CD4-positive, alpha-beta T cell treated with Interferon alpha-2 for 1 hour (primary cell): Measurements from ENCODE around the gene ESRRG.

Source experiments
- DNase-seq, 2 donors: peaks; one replicate each; pipeline ENCODE4 v3.0.0-alpha.2; 2020 to 2022

The ESRRG gene

GRCh38 chr1:216626394-216627067 lies 96.7 kb downstream of the ESRRG start:
- DNase-seq: no peak

- DNase-seq: no peak
Observed at GRCh38 chr1:216621536-216621935, 101.7 kb downstream of the ESRRG start.

- no peak for DNase-seq
Observed at GRCh38 chr1:216617081-216617875, 106.0 kb downstream of the ESRRG start.

GRCh38 chr1:216616425-216616824 lies 106.8 kb downstream of the ESRRG start:
- no peak for DNase-seq

GRCh38 chr1:216614011-216614934 lies 109.0 kb downstream of the ESRRG start:
- no peak for DNase-seq

- no peak for DNase-seq
Observed at GRCh38 chr1:216612291-216612690, 110.9 kb downstream of the ESRRG start.

GRCh38 chr1:216607067-216607697 lies 116.0 kb downstream of the ESRRG start:
- no peak for DNase-seq

GRCh38 chr1:216606047-216606637 lies 117.1 kb downstream of the ESRRG start:
- no peak for DNase-seq

- DNase-seq: no peak
Observed at GRCh38 chr1:216604771-216605170, 118.5 kb downstream of the ESRRG start.

GRCh38 chr1:216600730-216601609 lies 122.3 kb downstream of the ESRRG start:
- DNase-seq: no peak

GRCh38 chr1:216599851-216600250 lies 123.4 kb downstream of the ESRRG start:
- DNase-seq: no peak

GRCh38 chr1:216598448-216598847 lies 124.8 kb downstream of the ESRRG start:
- no peak for DNase-seq

- no peak for DNase-seq
Observed at GRCh38 chr1:216596281-216596862, 126.9 kb downstream of the ESRRG start.

- no peak for DNase-seq
Observed at GRCh38 chr1:216587715-216588114, 135.5 kb downstream of the ESRRG start.

- no peak for DNase-seq
Observed at GRCh38 chr1:216582151-216582550, 141.1 kb downstream of the ESRRG start.

- no peak for DNase-seq
Observed at GRCh38 chr1:216580538-216581057, 142.6 kb downstream of the ESRRG start.

GRCh38 chr1:216576234-216576937 lies 146.8 kb downstream of the ESRRG start:
- DNase-seq: no peak

GRCh38 chr1:216566641-216567205 lies 156.5 kb downstream of the ESRRG start:
- DNase-seq: no peak

GRCh38 chr1:216563087-216563486 lies 160.1 kb downstream of the ESRRG start:
- DNase-seq: no peak

GRCh38 chr1:216562383-216562782 lies 160.8 kb downstream of the ESRRG start:
- DNase-seq: no peak
